Measurements from ENCODE around the gene RGSL1. TPM values are rescaled to one million over a fixed set of nuclear protein-coding genes. Genes with fewer than 3 reads are reported as not detected.

Gene RGSL1
- total and polyA plus RNA-seq, 9 of the 15 experiments (the other 6 are each of a cell fraction or from before 2014, with no cell fraction given), result 0.03 TPM; not detected in 8

GRCh38 chr1:182588500-182589396 is 138.8 kb downstream of the RGSL1 start, which contains the start of gene RNASEL (continued):
- TF ChIP-seq ELK1 (CRISPR knock-in tag; IDR thresholded peaks at IDR 0.05), result no peak
- TF ChIP-seq, protein P1, sequence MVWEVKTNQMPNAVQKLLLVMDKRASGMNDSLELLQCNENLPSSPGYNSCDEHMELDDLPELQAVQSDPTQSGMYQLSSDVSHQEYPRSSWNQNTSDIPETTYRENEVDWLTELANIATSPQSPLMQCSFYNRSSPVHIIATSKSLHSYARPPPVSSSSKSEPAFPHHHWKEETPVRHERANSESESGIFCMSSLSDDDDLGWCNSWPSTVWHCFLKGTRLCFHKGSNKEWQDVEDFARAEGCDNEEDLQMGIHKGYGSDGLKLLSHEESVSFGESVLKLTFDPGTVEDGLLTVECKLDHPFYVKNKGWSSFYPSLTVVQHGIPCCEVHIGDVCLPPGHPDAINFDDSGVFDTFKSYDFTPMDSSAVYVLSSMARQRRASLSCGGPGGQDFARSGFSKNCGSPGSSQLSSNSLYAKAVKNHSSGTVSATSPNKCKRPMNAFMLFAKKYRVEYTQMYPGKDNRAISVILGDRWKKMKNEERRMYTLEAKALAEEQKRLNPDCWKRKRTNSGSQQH (CRISPR knock-in tag; IDR thresholded peaks at IDR 0.05), result peak; percentile 76; the same call in 1 of the 2 replicates
- TF ChIP-seq FOSL1 (tag; conservative IDR thresholded peaks at IDR 0.05), result peak; percentile 56; the same call in 1 of the 2 replicates
- TF ChIP-seq CHCHD3 (CRISPR knock-in tag; IDR thresholded peaks at IDR 0.05), result no peak
- no peak for TF ChIP-seq FOXJ3 (CRISPR knock-in tag; IDR thresholded peaks at IDR 0.05)
- no peak for TF ChIP-seq MEF2D (tag; conservative IDR thresholded peaks at IDR 0.05; ENCODE audit: low read depth)
- no peak for TF ChIP-seq ZFP1 (CRISPR knock-in tag; IDR thresholded peaks at IDR 0.05)
- TF ChIP-seq, protein P2, sequence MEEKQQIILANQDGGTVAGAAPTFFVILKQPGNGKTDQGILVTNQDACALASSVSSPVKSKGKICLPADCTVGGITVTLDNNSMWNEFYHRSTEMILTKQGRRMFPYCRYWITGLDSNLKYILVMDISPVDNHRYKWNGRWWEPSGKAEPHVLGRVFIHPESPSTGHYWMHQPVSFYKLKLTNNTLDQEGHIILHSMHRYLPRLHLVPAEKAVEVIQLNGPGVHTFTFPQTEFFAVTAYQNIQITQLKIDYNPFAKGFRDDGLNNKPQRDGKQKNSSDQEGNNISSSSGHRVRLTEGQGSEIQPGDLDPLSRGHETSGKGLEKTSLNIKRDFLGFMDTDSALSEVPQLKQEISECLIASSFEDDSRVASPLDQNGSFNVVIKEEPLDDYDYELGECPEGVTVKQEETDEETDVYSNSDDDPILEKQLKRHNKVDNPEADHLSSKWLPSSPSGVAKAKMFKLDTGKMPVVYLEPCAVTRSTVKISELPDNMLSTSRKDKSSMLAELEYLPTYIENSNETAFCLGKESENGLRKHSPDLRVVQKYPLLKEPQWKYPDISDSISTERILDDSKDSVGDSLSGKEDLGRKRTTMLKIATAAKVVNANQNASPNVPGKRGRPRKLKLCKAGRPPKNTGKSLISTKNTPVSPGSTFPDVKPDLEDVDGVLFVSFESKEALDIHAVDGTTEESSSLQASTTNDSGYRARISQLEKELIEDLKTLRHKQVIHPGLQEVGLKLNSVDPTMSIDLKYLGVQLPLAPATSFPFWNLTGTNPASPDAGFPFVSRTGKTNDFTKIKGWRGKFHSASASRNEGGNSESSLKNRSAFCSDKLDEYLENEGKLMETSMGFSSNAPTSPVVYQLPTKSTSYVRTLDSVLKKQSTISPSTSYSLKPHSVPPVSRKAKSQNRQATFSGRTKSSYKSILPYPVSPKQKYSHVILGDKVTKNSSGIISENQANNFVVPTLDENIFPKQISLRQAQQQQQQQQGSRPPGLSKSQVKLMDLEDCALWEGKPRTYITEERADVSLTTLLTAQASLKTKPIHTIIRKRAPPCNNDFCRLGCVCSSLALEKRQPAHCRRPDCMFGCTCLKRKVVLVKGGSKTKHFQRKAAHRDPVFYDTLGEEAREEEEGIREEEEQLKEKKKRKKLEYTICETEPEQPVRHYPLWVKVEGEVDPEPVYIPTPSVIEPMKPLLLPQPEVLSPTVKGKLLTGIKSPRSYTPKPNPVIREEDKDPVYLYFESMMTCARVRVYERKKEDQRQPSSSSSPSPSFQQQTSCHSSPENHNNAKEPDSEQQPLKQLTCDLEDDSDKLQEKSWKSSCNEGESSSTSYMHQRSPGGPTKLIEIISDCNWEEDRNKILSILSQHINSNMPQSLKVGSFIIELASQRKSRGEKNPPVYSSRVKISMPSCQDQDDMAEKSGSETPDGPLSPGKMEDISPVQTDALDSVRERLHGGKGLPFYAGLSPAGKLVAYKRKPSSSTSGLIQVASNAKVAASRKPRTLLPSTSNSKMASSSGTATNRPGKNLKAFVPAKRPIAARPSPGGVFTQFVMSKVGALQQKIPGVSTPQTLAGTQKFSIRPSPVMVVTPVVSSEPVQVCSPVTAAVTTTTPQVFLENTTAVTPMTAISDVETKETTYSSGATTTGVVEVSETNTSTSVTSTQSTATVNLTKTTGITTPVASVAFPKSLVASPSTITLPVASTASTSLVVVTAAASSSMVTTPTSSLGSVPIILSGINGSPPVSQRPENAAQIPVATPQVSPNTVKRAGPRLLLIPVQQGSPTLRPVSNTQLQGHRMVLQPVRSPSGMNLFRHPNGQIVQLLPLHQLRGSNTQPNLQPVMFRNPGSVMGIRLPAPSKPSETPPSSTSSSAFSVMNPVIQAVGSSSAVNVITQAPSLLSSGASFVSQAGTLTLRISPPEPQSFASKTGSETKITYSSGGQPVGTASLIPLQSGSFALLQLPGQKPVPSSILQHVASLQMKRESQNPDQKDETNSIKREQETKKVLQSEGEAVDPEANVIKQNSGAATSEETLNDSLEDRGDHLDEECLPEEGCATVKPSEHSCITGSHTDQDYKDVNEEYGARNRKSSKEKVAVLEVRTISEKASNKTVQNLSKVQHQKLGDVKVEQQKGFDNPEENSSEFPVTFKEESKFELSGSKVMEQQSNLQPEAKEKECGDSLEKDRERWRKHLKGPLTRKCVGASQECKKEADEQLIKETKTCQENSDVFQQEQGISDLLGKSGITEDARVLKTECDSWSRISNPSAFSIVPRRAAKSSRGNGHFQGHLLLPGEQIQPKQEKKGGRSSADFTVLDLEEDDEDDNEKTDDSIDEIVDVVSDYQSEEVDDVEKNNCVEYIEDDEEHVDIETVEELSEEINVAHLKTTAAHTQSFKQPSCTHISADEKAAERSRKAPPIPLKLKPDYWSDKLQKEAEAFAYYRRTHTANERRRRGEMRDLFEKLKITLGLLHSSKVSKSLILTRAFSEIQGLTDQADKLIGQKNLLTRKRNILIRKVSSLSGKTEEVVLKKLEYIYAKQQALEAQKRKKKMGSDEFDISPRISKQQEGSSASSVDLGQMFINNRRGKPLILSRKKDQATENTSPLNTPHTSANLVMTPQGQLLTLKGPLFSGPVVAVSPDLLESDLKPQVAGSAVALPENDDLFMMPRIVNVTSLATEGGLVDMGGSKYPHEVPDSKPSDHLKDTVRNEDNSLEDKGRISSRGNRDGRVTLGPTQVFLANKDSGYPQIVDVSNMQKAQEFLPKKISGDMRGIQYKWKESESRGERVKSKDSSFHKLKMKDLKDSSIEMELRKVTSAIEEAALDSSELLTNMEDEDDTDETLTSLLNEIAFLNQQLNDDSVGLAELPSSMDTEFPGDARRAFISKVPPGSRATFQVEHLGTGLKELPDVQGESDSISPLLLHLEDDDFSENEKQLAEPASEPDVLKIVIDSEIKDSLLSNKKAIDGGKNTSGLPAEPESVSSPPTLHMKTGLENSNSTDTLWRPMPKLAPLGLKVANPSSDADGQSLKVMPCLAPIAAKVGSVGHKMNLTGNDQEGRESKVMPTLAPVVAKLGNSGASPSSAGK (IDR thresholded peaks at IDR 0.05), result no peak
- TF ChIP-seq ELF1 (tag; IDR thresholded peaks at IDR 0.05), result peak; percentile 82
- peak; percentile 68 to 69 for TF ChIP-seq NRF1 (conservative IDR thresholded peaks at IDR 0.05 in 1 of 2, IDR thresholded peaks at IDR 0.05 in 1 of 2)
- no peak for TF ChIP-seq ERF (CRISPR knock-in tag; IDR thresholded peaks at IDR 0.05)
- TF ChIP-seq LARP7 (IDR thresholded peaks at IDR 0.05), result no peak
- no peak for TF ChIP-seq PRPF4 (IDR thresholded peaks at IDR 0.05; ENCODE audit: insufficient read depth, low read depth, low read length, poor library complexity, severe bottlenecking)
